ENCODE results near the gene RNF223.

Gene RNF223

GRCh38 chr1:1065265-1065939 is 8.7 kb downstream of the RNF223 start:
- no peak for DNase-seq
- Histone ChIP-seq H3K9ac (ENCODE audit: low read length) (no peak overlapping the region), H4K20me1 (ENCODE audit: insufficient read depth, low read length) (no peaks in the 10 kb centered on the region), H3F3A (ENCODE audit: insufficient read depth, low read length) (no peaks in the 10 kb centered on the region), H3K27me3 (replicated peaks; ENCODE audit: insufficient read depth, low read length) (peaks cover 74% of the 10 kb centered on the region), H3K4me2 (ENCODE audit: low read depth, low read length) (no peak overlapping the region), H3K36me3 (replicated peaks; ENCODE audit: insufficient read depth, low read length) (no peaks in the 10 kb centered on the region), H3K27ac (ENCODE audit: low read length) (no peak overlapping the region), H3K9me3 (replicated peaks; ENCODE audit: insufficient read depth, low read length) (no peaks in the 10 kb centered on the region), H3K4me3 (ENCODE audit: low read length) (no peak overlapping the region), H3K79me2 (ENCODE audit: low read length) (no peaks in the 10 kb centered on the region), H3K9me2 (replicated peaks; ENCODE audit: insufficient read depth, low read length) (no peaks in the 10 kb centered on the region), H2AFZ (ENCODE audit: low read length) (no peak overlapping the region), H3K4me1 (ENCODE audit: low read length) (peaks cover 4% of the 10 kb centered on the region; the same call in 1 of the 2 replicates)
- no peak for TF ChIP-seq EZH2 (optimal IDR thresholded peaks at IDR 0.05; ENCODE audit: low read depth, low read length)
- no peak for TF ChIP-seq EZH2phosphoT487 (IDR thresholded peaks at IDR 0.05; ENCODE audit: low read length)
- no peak for TF ChIP-seq CTCF (IDR thresholded peaks at IDR 0.05; ENCODE audit: low read length)

GRCh38 chr1:1063945-1064831 is 9.9 kb downstream of the RNF223 start:
- Histone ChIP-seq H2AFZ (ENCODE audit: low read length) (peak overlapping the region; percentile 54; the same call in 1 of the 2 replicates), H3K36me3 (replicated peaks; ENCODE audit: insufficient read depth, low read length) (no peaks in the 10 kb centered on the region), H3K9ac (ENCODE audit: low read length) (no peak overlapping the region), H3K27ac (ENCODE audit: low read length) (no peak overlapping the region), H3K4me2 (ENCODE audit: low read depth, low read length) (peak overlapping the region; percentile 59; the same call in 1 of the 2 replicates), H3F3A (ENCODE audit: insufficient read depth, low read length) (no peaks in the 10 kb centered on the region), H3K9me2 (replicated peaks; ENCODE audit: insufficient read depth, low read length) (no peaks in the 10 kb centered on the region), H4K20me1 (ENCODE audit: insufficient read depth, low read length) (no peaks in the 10 kb centered on the region), H3K27me3 (replicated peaks; ENCODE audit: insufficient read depth, low read length) (peaks cover 70% of the 10 kb centered on the region), H3K9me3 (replicated peaks; ENCODE audit: insufficient read depth, low read length) (no peaks in the 10 kb centered on the region), H3K4me1 (ENCODE audit: low read length) (peaks cover 4% of the 10 kb centered on the region; the same call in 1 of the 2 replicates), H3K79me2 (ENCODE audit: low read length) (no peaks in the 10 kb centered on the region), H3K4me3 (ENCODE audit: low read length) (no peak overlapping the region)
- peak; percentile 34 for DNase-seq
- TF ChIP-seq EZH2phosphoT487 (IDR thresholded peaks at IDR 0.05; ENCODE audit: low read length) (no peak), EZH2 (optimal IDR thresholded peaks at IDR 0.05; ENCODE audit: low read depth, low read length) (no peak), CTCF (IDR thresholded peaks at IDR 0.05; ENCODE audit: low read length) (peak; percentile 93)

- Histone ChIP-seq H3K79me2 (ENCODE audit: low read length) (no peaks in the 10 kb centered on the region), H3K4me1 (ENCODE audit: low read length) (peaks cover 4% of the 10 kb centered on the region; the same call in 1 of the 2 replicates), H3F3A (ENCODE audit: insufficient read depth, low read length) (no peaks in the 10 kb centered on the region), H4K20me1 (ENCODE audit: insufficient read depth, low read length) (no peaks in the 10 kb centered on the region), H3K27me3 (replicated peaks; ENCODE audit: insufficient read depth, low read length) (peaks cover 78% of the 10 kb centered on the region), H3K36me3 (replicated peaks; ENCODE audit: insufficient read depth, low read length) (no peaks in the 10 kb centered on the region), H3K4me3 (ENCODE audit: low read length) (no peak overlapping the region), H3K9me2 (replicated peaks; ENCODE audit: insufficient read depth, low read length) (no peaks in the 10 kb centered on the region), H3K4me2 (ENCODE audit: low read depth, low read length) (no peak overlapping the region; the same call in 1 of the 2 replicates), H3K9me3 (replicated peaks; ENCODE audit: insufficient read depth, low read length) (no peaks in the 10 kb centered on the region), H3K9ac (ENCODE audit: low read length) (no peak overlapping the region), H2AFZ (ENCODE audit: low read length) (no peak overlapping the region), H3K27ac (ENCODE audit: low read length) (no peak overlapping the region)
- DNase-seq, result no peak
- TF ChIP-seq EZH2 (optimal IDR thresholded peaks at IDR 0.05; ENCODE audit: low read depth, low read length), result no peak
- TF ChIP-seq EZH2phosphoT487 (IDR thresholded peaks at IDR 0.05; ENCODE audit: low read length), result no peak
- no peak for TF ChIP-seq CTCF (IDR thresholded peaks at IDR 0.05; ENCODE audit: low read length)
Observed at GRCh38 chr1:1063261-1063944, 10.7 kb downstream of the RNF223 start.

Data from MM.1S (cell line).